ENCODE results near the gene CAMP.
A peak's percentile ranks its signal among the peaks of the same experiment; 100 is the strongest.
"Not testable (repeated sequence)": the region's sequence is repeated elsewhere in the genome, so short reads cannot be mapped to it uniquely, and the experiment has no call there.

The CAMP gene

DNA sequence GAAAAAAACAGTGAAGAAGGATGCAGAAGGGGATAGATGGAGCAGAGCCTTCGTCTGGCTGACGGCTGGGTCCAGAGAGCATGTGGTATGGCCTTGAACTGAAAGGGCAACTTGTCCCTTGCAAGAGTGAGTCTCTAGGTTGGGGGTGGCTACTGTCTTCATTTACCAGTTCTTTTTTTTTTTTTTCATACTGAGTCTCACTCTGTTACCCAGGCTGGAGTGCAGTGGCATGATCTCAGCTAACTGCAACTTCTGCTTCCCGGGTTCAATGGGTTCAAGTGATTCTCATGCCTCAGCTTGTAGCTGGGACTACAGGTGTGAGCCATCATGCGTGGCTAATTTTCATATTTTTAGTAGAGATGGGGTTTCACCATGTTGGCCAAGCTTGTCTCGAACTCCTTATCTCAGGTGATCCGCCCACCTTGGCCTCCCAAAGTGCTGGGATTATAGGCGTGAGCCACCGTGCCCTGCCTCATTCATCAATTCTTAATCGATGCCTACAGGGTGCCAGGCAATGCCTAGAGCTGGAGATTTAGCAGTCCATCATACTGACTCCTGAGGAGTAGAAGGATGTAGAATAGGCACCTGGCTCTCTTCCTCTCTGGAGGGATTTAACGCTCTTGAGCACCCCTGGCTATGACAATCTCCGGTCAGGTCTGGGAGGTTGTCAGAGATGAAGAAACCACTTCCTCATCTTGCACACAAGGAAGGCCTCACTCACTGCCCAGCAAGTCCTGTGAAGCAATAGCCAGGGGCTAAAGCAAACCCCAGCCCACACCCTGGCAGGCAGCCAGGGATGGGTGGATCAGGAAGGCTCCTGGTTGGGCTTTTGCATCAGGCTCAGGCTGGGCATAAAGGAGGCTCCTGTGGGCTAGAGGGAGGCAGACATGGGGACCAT, at the start of gene CAMP:
TSS of gene CAMP (plus strand) at position 880 of the 898 bp plus-strand sequence. CDS start at position 897, 17 bp downstream.
- DNase-seq (ENCODE audit: low read depth in 2 of 2, low spot score in 1 of 2) = no peak

DNA sequence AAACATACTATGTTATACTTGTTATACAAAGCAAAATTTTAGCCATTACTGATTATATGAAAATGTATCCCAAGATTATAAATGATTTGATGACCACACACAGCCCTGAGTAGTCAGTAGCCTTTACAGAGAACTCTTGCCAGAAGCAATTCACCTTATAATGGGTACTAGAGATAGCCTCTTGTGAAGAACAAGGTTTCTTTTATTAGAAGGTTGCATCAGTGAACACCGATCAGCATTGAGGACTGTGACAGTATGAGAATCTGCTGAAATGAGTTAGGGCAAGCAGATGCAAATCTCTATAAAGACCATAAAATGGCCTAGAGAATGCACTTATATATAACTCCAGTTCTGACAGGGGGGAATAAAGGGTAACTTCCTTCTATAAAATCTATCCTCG, 45.2 kb upstream of the CAMP start:
- no peak for DNase-seq (ENCODE audit: low read depth in 2 of 2, low spot score in 1 of 2)

- no peak for DNase-seq (ENCODE audit: low read depth in 2 of 2, low spot score in 1 of 2)
Observed at GRCh38 chr3:48180021-48180420, 43.3 kb upstream of the CAMP start.

- no peak for DNase-seq (ENCODE audit: low read depth in 2 of 2, low spot score in 1 of 2)
Observed at GRCh38 chr3:48180531-48181253, 42.6 kb upstream of the CAMP start.

DNA sequence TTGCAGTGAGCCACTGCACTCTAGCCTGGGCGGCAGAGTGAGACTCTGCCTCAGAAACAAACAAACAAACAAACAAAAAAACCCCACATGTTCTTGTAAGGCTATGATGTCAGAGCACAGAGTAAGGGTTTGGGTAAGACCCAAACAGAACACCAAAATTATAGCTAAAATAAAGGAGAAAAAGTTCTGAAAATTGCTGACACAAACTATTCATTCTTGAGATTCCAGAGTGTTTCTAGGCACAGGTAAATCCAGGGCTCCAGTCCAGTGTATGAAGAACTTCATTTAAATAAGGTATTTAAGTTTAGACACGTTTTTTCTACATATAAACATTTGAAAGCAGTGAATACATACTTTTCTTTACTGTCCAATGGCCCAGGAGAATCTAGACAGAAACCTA, 39.0 kb upstream of the CAMP start:
- no peak for DNase-seq (ENCODE audit: low read depth in 2 of 2, low spot score in 1 of 2)

DNA sequence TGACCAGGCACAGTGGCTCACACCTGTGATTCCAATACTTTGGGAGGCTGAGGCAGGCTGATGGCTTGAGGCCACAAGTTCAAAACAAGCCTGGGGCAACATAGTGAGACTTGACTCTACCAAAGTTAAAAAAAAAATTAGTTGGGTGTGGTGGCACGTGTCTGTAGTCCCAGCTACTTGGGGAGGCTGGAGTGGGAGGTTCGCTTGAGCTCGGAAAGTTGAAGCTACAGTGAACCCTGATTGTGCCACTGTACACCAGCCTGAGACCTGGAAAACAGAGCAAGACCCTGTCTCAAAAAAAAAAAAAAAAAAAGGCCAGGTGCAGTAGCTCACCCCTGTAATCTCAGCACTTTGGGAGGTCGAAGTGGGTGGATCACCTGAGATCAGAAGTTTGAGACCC, 38.2 kb upstream of the CAMP start:
- DNase-seq (ENCODE audit: low read depth in 2 of 2, low spot score in 1 of 2) = no peak

DNA sequence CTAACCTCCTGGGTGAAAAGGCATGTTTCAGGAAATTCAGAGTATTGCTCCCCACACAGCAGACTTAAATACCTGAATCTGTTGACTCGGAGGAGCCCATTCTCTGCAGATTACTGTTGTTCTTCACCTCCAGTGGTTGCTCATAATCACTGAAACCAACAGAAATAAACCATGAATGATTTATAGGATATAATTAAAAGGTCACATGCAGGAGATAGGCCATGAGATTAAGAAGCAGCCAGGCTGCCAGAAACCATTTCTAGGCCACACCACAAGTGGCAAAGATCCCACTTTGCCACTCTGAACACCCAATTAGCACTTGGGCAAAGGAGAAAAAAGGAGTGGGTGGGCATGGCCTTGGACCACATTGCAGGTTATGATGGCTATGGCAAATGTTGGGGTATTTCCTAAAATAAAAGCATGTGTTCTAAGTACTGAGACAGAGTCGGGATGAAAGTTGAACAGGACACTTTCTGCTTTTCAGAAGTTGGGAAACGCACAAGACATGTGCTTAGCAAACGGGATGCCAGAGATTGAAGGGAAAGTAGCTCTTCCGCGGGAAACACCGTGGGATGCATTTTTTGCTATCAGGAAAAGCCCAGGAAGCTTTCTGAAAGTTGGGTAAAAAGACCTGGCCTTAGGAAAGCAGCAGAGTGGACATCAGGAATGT, 36.5 kb upstream of the CAMP start:
- DNase-seq (ENCODE audit: low read depth in 2 of 2, low spot score in 1 of 2) = no peak

- no peak for DNase-seq (ENCODE audit: low read depth in 2 of 2, low spot score in 1 of 2)
Observed at GRCh38 chr3:48187301-48187578, 36.1 kb upstream of the CAMP start.

DNA sequence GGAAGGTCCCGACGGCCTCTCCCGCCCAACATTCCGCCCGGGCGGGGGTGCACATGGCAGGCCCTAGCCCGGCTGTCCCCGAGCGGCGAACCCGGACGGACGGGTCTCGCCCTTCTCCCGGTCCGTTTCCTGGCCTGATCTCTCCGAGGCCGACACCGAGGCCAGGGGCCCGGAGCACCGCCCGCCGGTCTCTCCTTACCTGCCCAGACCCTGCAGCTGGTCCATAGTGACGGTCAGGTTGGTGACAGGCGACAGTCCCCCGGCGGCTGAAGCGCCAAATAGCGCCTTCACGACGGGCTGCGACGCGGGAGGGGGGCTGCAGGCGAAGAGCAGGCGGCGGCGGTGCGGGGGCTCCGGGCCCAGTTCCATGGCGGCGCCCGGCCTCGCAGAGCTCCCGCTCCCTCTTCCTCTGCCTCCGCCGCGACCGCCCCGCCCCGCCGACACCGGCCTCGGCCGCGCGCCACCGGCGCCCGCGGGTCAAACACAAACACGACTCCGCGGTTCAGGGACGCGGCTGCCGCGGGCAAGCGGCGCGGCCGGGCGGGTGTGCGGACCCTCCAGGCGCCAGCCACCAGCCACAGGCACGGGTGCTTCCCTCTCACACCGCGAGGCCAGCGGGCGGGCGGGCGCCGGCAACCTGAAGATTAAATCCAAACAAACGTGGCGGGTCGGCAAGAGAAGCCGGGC, 35.6 kb upstream of the CAMP start:
- peak in 1 of 2 donors; percentile 5 for DNase-seq (ENCODE audit: low read depth in 2 of 2, low spot score in 1 of 2)

GRCh38 chr3:48188266-48189201, 34.8 kb upstream of the CAMP start, which contains the start of gene CDC25A:
CDC25A (minus strand) TSS chr3:48188417; CDS start chr3:48187947, 470 bp downstream.
- peak; percentile 71 to 86 for DNase-seq (ENCODE audit: low read depth in 2 of 2, low spot score in 1 of 2)

DNA sequence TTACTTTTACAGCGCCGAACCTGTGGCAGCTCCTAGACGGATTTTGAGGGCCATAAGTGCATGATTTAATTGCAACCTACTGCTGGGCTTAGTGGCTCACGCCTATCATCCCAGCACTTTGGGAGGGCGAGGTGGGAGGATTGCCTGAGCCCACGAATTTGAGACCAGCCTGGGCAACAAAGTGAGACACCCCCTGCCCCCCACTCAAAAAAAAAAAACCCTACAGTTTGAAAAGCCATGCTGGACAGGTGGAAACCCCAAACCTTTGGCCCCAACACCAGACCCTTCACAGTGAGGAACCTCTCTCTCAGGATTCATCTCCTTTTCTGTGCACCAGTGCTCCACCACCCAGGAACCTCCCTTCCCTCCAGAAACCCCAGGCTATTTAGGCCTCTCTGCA, 34.0 kb upstream of the CAMP start:
- no peak for DNase-seq (ENCODE audit: low read depth in 2 of 2, low spot score in 1 of 2)

DNA sequence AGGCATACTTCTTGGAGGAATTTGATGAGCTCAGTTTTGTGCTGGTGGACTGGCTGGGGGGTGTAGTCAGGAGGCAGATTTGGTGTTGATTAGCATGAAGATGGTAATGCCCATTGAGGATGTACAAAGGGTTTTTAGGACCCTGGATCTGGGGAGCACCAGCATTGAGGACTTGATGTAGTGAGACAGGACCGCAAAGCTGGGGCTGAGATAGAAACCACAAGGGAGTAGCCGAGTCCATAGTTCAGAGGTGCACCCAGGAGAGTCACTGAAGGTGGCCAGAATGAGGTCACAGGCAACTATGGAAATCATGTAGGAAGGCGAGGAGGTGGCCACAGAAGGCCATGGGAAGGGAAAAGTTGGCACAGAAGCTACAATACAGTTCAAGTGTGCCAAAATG, 32.4 kb upstream of the CAMP start:
- DNase-seq (ENCODE audit: low read depth in 2 of 2, low spot score in 1 of 2) = no peak

DNA sequence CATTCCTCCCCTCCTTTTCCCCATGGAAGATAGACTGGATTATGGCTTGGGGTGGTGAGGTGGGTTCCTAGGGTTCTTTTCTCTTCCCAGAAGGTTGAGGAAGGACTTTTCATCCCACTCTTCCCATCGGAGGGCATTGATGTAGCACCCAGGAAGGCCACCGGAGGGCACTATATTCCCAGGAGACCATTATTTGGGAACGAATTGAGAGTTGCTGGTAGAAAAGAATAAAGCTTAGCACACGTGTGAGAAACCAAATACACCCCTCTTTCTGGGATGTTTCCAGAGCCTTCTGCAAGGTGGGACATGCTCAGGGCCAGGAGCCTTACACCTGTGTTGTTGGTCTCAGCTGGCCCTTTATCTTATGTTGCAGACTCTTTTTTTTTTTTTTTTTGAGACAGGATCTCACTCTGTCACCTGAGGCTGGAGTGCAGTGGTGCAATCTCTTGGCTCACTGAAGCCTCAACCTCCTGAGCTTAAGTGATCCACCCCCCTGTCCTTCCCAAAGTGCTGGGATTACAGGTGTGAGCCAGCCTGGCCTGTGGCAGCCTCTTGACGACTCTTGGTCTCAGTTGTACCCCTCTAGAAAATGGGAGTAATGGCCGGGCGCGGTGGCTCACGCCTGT, 28.7 kb upstream of the CAMP start:
- DNase-seq (ENCODE audit: low read depth in 2 of 2, low spot score in 1 of 2) = no peak

- DNase-seq (ENCODE audit: low read depth in 2 of 2, low spot score in 1 of 2) = no peak
Observed at GRCh38 chr3:48196611-48197010, 26.7 kb upstream of the CAMP start.

GRCh38 chr3:48199117-48199516, 24.2 kb upstream of the CAMP start:
- no peak for DNase-seq (ENCODE audit: low read depth in 2 of 2, low spot score in 1 of 2)

DNA sequence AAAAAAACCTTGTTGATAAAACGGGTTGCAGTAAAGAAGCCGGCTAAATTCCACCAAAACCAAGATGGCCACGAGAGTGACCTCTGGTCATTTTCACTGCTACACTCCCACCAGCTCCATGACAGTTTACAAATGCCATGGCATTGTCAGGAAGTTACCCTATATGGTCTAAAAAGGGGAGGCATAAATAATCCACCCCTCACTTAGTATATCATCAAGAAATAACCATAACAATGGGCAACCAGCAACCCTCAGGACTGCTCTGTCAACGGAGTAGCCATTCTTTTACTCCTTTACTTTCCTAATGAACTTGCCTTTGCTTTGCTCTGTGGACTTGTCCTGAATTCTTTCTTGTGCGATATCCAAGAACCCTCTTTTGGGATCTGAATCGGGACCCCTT, 20.7 kb upstream of the CAMP start:
- no peak for DNase-seq (ENCODE audit: low read depth in 2 of 2, low spot score in 1 of 2)

DNA sequence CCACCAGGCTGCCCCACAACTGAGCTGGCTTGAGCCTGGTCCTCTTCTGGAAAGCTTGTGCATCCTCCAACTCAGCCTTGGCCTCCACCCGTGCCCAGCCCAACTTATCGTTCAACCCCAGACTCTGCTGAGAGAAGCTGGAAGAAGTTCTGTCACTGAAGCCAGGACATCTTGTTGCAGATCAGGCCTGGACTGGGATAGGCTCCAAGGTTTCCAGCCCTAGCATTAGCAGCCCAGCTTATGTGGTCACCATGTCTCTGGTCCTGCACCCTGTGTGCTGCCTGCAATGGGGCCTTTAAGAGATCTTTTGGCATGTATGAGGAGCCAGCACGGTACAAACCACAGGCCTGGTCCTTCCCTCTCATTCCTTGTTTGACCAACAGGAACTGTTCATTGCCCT, 15.2 kb upstream of the CAMP start:
- no peak for DNase-seq (ENCODE audit: low read depth in 2 of 2, low spot score in 1 of 2)

DNA sequence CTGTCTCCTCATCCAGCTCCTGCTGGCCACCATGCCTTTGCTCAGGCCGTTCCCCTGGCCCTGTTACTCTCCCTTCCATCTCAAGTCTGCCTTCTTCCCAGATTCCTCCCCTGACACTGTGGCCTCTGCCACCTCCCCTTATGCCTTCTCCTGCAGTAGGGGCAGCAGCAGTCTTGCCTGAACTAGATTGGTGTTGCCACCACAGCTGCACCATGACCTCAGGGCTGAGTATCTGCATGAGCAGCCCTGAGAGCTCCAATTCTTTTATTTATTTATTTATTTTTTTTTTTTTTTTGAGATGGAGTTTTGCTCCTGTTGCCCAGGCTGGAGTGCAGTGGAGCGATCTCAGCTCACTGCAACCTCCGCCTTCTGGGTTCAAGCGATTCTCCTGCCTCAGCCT, 13.8 kb upstream of the CAMP start:
- no peak for DNase-seq (ENCODE audit: low read depth in 2 of 2, low spot score in 1 of 2)

- DNase-seq (ENCODE audit: low read depth in 2 of 2, low spot score in 1 of 2) = not testable (repeated sequence)
Observed at GRCh38 chr3:48210534-48210933, 12.8 kb upstream of the CAMP start.

GRCh38 chr3:48211776-48212175, 11.5 kb upstream of the CAMP start:
- DNase-seq (ENCODE audit: low read depth in 2 of 2, low spot score in 1 of 2) = not testable (repeated sequence)

Measured in stimulated activated CD8-positive, alpha-beta memory T cell treated with anti-CD3 and anti-CD28 coated beads, Interleukin-4, amount 100 ng/mL, for 1 hour (primary cell).